ENCODE measurements around the gene NANOS1. TPM values are rescaled to one million over a fixed set of nuclear protein-coding genes. Genes with fewer than 3 reads are reported as not detected.

NANOS1 gene
- total RNA-seq, 1 donor from 2014 or later, result 5.3 TPM

- DNase-seq (ENCODE audit: low spot score in 2 of 2), result no peak
- Histone ChIP-seq H3K27me3 (no peaks in the 10 kb centered on the region), H3K9me3 (no peaks in the 10 kb centered on the region), H3K36me3 (peaks cover 72 to 97% of the 10 kb centered on the region in 2 donors), H3K27ac (no peak overlapping the region), H3K4me1 (no peaks in the 10 kb centered on the region), H3K4me3 (no peak overlapping the region)
- no peak for TF ChIP-seq CTCF (IDR thresholded peaks at IDR 0.05)
- intact Hi-C loops (cut with DNase I), result no loop called here
These were observed 20.3 kb downstream of the NANOS1 start for GRCh38 chr10:119049777-119050176.

- TF ChIP-seq CTCF (IDR thresholded peaks at IDR 0.05), result no peak
- no peak for DNase-seq (ENCODE audit: low spot score in 2 of 2)
- Histone ChIP-seq H3K9me3 (no peaks in the 10 kb centered on the region), H3K27me3 (no peaks in the 10 kb centered on the region), H3K27ac (no peak overlapping the region), H3K4me3 (no peak overlapping the region), H3K4me1 (no peaks in the 10 kb centered on the region), H3K36me3 (peaks cover 79 to 99% of the 10 kb centered on the region in 2 donors)
- intact Hi-C loops (cut with DNase I), result no loop called here
These were observed 22.3 kb downstream of the NANOS1 start for GRCh38 chr10:119051775-119052174.

GRCh38 chr10:119055472-119055871 is 26.0 kb downstream of the NANOS1 start:
- Histone ChIP-seq H3K9me3 (no peaks in the 10 kb centered on the region), H3K27me3 (no peaks in the 10 kb centered on the region), H3K4me1 (no peaks in the 10 kb centered on the region), H3K36me3 (peaks cover 79 to 99% of the 10 kb centered on the region in 2 donors), H3K4me3 (no peak overlapping the region), H3K27ac (no peak overlapping the region)
- TF ChIP-seq CTCF (IDR thresholded peaks at IDR 0.05), result no peak
- no peak for DNase-seq (ENCODE audit: low spot score in 2 of 2)
- intact Hi-C loops (cut with DNase I), result no loop called here

- Histone ChIP-seq H3K27me3 (no peaks in the 10 kb centered on the region), H3K27ac (no peak overlapping the region), H3K4me3 (no peak overlapping the region), H3K9me3 (no peaks in the 10 kb centered on the region), H3K36me3 (peaks cover 70 to 96% of the 10 kb centered on the region in 2 donors), H3K4me1 (no peaks in the 10 kb centered on the region)
- intact Hi-C loops (cut with DNase I), result no loop called here
- DNase-seq (ENCODE audit: low spot score in 2 of 2), result no peak
- TF ChIP-seq CTCF (IDR thresholded peaks at IDR 0.05), result no peak
These were observed 28.5 kb downstream of the NANOS1 start for GRCh38 chr10:119058010-119058409.

GRCh38 chr10:119059557-119059956 is 30.0 kb downstream of the NANOS1 start:
- H3K4me3 ChIP-seq, result no peak overlapping the region
- DNase-seq (ENCODE audit: low spot score in 2 of 2), result no peak
- no peak overlapping the region for H3K27ac ChIP-seq
- intact Hi-C loops (cut with DNase I), result no loop called here
- no peaks in the 10 kb centered on the region for H3K9me3 ChIP-seq
- H3K27me3 ChIP-seq, result no peaks in the 10 kb centered on the region
- peaks cover 81 to 96% of the 10 kb centered on the region in 2 donors for H3K36me3 ChIP-seq
- TF ChIP-seq CTCF (IDR thresholded peaks at IDR 0.05), result no peak
- no peaks in the 10 kb centered on the region for H3K4me1 ChIP-seq

GRCh38 chr10:119060107-119060506 is 30.6 kb downstream of the NANOS1 start:
- Histone ChIP-seq H3K9me3 (no peaks in the 10 kb centered on the region), H3K27me3 (no peaks in the 10 kb centered on the region), H3K27ac (no peak overlapping the region), H3K36me3 (peaks cover 81 to 96% of the 10 kb centered on the region in 2 donors), H3K4me1 (no peaks in the 10 kb centered on the region), H3K4me3 (no peak overlapping the region)
- no peak for TF ChIP-seq CTCF (IDR thresholded peaks at IDR 0.05)
- intact Hi-C loops (cut with DNase I), result no loop called here
- DNase-seq (ENCODE audit: low spot score in 2 of 2), result no peak

All from ascending aorta (tissue), 2 donors.